Measurements from ENCODE around the gene SLC16A2.

GRCh38 chrX:74458736-74459135, 37.4 kb downstream of the SLC16A2 start:
- no peak for TF ChIP-seq CTCF (IDR thresholded peaks at IDR 0.05; ENCODE audit: borderline replicate concordance, extremely low read depth, low read length, poor library complexity, severe bottlenecking)
- TF ChIP-seq EZH2 (IDR thresholded peaks at IDR 0.05; ENCODE audit: borderline replicate concordance, low read depth, low read length, severe bottlenecking), result no peak

Measured in DND-41 (cell line).